ENCODE results near the gene NUDT16.

Gene NUDT16

DNA sequence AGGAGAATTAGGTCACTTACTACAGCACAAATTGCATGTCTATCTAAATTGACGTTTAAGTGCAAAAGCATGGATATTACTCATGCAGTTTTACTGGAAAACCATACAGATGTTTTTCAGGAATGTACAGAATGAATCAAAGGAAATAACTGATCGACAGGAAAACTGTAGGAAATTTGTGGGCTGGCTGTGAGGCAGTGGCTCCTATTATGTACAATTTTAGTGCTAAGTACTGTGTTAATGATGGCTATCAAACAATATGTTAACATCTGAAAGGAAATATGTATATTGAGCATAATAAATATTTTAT, 6.9 kb downstream of the NUDT16 start:
- peaks cover 14% of the 10 kb centered on the region for H3K36me3 ChIP-seq (ENCODE audit: insufficient read depth, low read length)
- no peak overlapping the region for H3K4me3 ChIP-seq (ENCODE audit: low read depth in 1 of 2, low read length in 2 of 2)
- H3K9me3 ChIP-seq (ENCODE audit: low read length): no peaks in the 10 kb centered on the region
- no peaks in the 10 kb centered on the region for H3K27me3 ChIP-seq (ENCODE audit: control insufficient read depth in 1 of 2, insufficient read depth in 2 of 2, low read length in 2 of 2)
- no peak overlapping the region for H3K9ac ChIP-seq (ENCODE audit: low read length)
- peaks cover 5% of the 10 kb centered on the region for H3K4me1 ChIP-seq (ENCODE audit: insufficient read depth, low read length)
- H3K27ac ChIP-seq (ENCODE audit: low read depth, low read length): no peak overlapping the region

DNA sequence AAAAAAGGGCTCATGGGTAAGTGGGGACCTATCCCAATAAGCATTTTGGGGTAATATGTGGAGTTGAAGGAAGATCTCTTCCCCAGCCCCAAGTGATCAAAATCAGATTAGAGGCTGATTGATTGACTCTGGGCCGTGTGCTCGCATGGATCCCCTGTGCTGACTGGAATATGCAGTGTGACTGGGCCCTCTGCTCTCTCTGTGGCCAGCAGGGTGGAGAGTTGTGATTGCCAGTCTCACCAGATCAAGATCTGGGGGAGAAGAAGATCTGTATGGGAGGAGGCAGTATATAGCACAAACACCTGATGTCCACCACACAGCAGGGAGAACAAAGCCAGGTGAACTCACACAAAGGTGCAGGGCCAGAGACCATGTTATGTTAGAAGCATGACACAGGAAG, 8.8 kb downstream of the NUDT16 start:
- H3K9me3 ChIP-seq (ENCODE audit: low read length): no peaks in the 10 kb centered on the region
- H3K9ac ChIP-seq (ENCODE audit: low read length): no peak overlapping the region
- H3K4me1 ChIP-seq (ENCODE audit: insufficient read depth, low read length): peaks cover 5% of the 10 kb centered on the region
- H3K36me3 ChIP-seq (ENCODE audit: insufficient read depth, low read length): no peaks in the 10 kb centered on the region
- H3K4me3 ChIP-seq (ENCODE audit: low read depth in 1 of 2, low read length in 2 of 2): no peak overlapping the region
- no peaks in the 10 kb centered on the region for H3K27me3 ChIP-seq (ENCODE audit: control insufficient read depth in 1 of 2, insufficient read depth in 2 of 2, low read length in 2 of 2)
- H3K27ac ChIP-seq (ENCODE audit: low read depth, low read length): no peak overlapping the region

GRCh38 chr3:131393051-131393450, 11.5 kb downstream of the NUDT16 start:
- Histone ChIP-seq H3K36me3 (ENCODE audit: insufficient read depth, low read length) (no peaks in the 10 kb centered on the region), H3K4me3 (ENCODE audit: low read depth in 1 of 2, low read length in 2 of 2) (no peak overlapping the region), H3K9ac (ENCODE audit: low read length) (no peak overlapping the region), H3K27me3 (ENCODE audit: control insufficient read depth in 1 of 2, insufficient read depth in 2 of 2, low read length in 2 of 2) (no peaks in the 10 kb centered on the region), H3K4me1 (ENCODE audit: insufficient read depth, low read length) (no peaks in the 10 kb centered on the region), H3K9me3 (ENCODE audit: low read length) (no peaks in the 10 kb centered on the region), H3K27ac (ENCODE audit: low read depth, low read length) (no peak overlapping the region)

DNA sequence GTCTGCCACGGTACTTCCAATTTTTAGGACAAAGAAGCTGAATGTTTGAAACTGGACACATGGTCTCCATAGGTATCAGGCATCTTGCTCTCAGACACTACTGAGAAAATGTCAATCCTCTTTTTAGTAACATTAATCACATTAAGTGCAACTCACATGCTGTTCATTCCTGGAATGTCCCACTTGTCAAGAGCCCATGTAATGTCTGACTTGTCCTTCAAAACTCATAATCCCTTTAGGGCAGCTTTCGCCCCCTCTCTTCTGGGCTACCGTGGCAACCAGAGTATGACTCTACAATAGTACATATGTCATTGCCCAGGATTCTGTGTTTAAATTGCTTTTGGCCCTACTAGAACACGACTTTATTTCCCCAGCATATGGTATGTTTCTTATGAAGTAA, 12.3 kb downstream of the NUDT16 start:
- Histone ChIP-seq H3K4me3 (ENCODE audit: low read depth in 1 of 2, low read length in 2 of 2) (no peak overlapping the region), H3K27ac (ENCODE audit: low read depth, low read length) (no peak overlapping the region), H3K27me3 (ENCODE audit: control insufficient read depth in 1 of 2, insufficient read depth in 2 of 2, low read length in 2 of 2) (no peaks in the 10 kb centered on the region), H3K9me3 (ENCODE audit: low read length) (no peaks in the 10 kb centered on the region), H3K4me1 (ENCODE audit: insufficient read depth, low read length) (no peaks in the 10 kb centered on the region), H3K36me3 (ENCODE audit: insufficient read depth, low read length) (no peaks in the 10 kb centered on the region), H3K9ac (ENCODE audit: low read length) (no peak overlapping the region)

- Histone ChIP-seq H3K27ac (ENCODE audit: low read depth, low read length) (no peak overlapping the region), H3K36me3 (ENCODE audit: insufficient read depth, low read length) (no peaks in the 10 kb centered on the region), H3K4me1 (ENCODE audit: insufficient read depth, low read length) (no peaks in the 10 kb centered on the region), H3K27me3 (ENCODE audit: control insufficient read depth in 1 of 2, insufficient read depth in 2 of 2, low read length in 2 of 2) (no peaks in the 10 kb centered on the region), H3K9ac (ENCODE audit: low read length) (no peak overlapping the region), H3K4me3 (ENCODE audit: low read depth in 1 of 2, low read length in 2 of 2) (no peak overlapping the region), H3K9me3 (ENCODE audit: low read length) (no peaks in the 10 kb centered on the region)
Measured at GRCh38 chr3:131394400-131394799, 12.8 kb downstream of the NUDT16 start.

GRCh38 chr3:131396170-131396569, 14.6 kb downstream of the NUDT16 start:
- Histone ChIP-seq H3K27ac (ENCODE audit: low read depth, low read length) (no peak overlapping the region), H3K4me1 (ENCODE audit: insufficient read depth, low read length) (no peaks in the 10 kb centered on the region), H3K9me3 (ENCODE audit: low read length) (no peaks in the 10 kb centered on the region), H3K9ac (ENCODE audit: low read length) (no peak overlapping the region), H3K27me3 (ENCODE audit: control insufficient read depth in 1 of 2, insufficient read depth in 2 of 2, low read length in 2 of 2) (no peaks in the 10 kb centered on the region), H3K36me3 (ENCODE audit: insufficient read depth, low read length) (no peaks in the 10 kb centered on the region), H3K4me3 (ENCODE audit: low read depth in 1 of 2, low read length in 2 of 2) (no peak overlapping the region)

DNA sequence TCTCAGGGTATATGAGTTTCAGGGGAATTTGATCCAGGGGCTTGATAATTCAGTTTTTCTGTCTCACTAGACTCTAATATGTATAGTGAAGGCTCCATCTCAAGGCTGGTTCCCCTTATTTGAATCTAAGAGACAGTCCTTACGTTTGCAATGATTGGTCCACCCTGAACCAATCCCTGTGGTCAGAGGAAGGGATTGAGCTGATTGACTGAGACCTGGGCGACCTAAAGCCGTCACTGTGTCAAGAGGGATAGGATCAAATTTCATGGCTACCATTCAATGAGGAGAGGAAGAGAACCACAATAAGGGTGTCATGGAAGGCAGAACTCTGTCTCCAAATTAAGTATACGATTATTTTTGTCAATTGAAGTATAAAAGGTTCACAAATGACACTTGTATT, 16.3 kb downstream of the NUDT16 start:
- H3K27me3 ChIP-seq (ENCODE audit: control insufficient read depth in 1 of 2, insufficient read depth in 2 of 2, low read length in 2 of 2): no peaks in the 10 kb centered on the region
- H3K4me1 ChIP-seq (ENCODE audit: insufficient read depth, low read length): no peaks in the 10 kb centered on the region
- H3K36me3 ChIP-seq (ENCODE audit: insufficient read depth, low read length): no peaks in the 10 kb centered on the region
- no peaks in the 10 kb centered on the region for H3K9me3 ChIP-seq (ENCODE audit: low read length)
- H3K27ac ChIP-seq (ENCODE audit: low read depth, low read length): no peak overlapping the region
- H3K4me3 ChIP-seq (ENCODE audit: low read depth in 1 of 2, low read length in 2 of 2): no peak overlapping the region
- H3K9ac ChIP-seq (ENCODE audit: low read length): no peak overlapping the region

DNA sequence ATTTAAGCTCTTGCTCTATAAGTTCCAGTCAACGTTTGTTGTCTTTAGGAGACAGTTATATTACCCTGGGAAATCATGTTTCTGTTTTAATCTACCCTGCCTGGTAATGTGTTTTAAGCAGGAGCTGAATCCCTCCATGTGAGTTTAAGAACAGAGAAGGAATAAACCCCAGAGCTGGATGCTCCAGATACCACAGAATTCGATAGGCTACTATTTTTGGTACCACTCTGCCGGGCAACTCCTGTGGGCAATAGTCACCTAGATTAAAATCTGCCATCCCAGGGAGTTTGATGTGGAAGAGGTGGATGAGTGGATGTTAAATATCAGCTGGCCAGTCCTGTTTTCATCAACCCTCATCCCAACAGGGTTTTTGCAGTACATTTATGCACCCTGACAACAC, 20.4 kb downstream of the NUDT16 start:
- no peak overlapping the region for H3K9ac ChIP-seq (ENCODE audit: low read length)
- no peak overlapping the region for H3K27ac ChIP-seq (ENCODE audit: low read depth, low read length)
- no peaks in the 10 kb centered on the region for H3K9me3 ChIP-seq (ENCODE audit: low read length)
- no peak overlapping the region for H3K4me3 ChIP-seq (ENCODE audit: low read depth in 1 of 2, low read length in 2 of 2)
- no peaks in the 10 kb centered on the region for H3K27me3 ChIP-seq (ENCODE audit: control insufficient read depth in 1 of 2, insufficient read depth in 2 of 2, low read length in 2 of 2)
- no peaks in the 10 kb centered on the region for H3K4me1 ChIP-seq (ENCODE audit: insufficient read depth, low read length)
- no peaks in the 10 kb centered on the region for H3K36me3 ChIP-seq (ENCODE audit: insufficient read depth, low read length)

- H3K27ac ChIP-seq (ENCODE audit: low read depth, low read length): no peak overlapping the region
- H3K4me1 ChIP-seq (ENCODE audit: insufficient read depth, low read length): no peaks in the 10 kb centered on the region
- no peak overlapping the region for H3K4me3 ChIP-seq (ENCODE audit: low read depth in 1 of 2, low read length in 2 of 2)
- H3K9me3 ChIP-seq (ENCODE audit: low read length): no peaks in the 10 kb centered on the region
- H3K27me3 ChIP-seq (ENCODE audit: control insufficient read depth in 1 of 2, insufficient read depth in 2 of 2, low read length in 2 of 2): no peaks in the 10 kb centered on the region
- H3K36me3 ChIP-seq (ENCODE audit: insufficient read depth, low read length): no peaks in the 10 kb centered on the region
- H3K9ac ChIP-seq (ENCODE audit: low read length): no peak overlapping the region
Measured at GRCh38 chr3:131402391-131403039, 20.9 kb downstream of the NUDT16 start.

- Histone ChIP-seq H3K4me1 (ENCODE audit: insufficient read depth, low read length) (no peaks in the 10 kb centered on the region), H3K9me3 (ENCODE audit: low read length) (no peaks in the 10 kb centered on the region), H3K36me3 (ENCODE audit: insufficient read depth, low read length) (no peaks in the 10 kb centered on the region), H3K27me3 (ENCODE audit: control insufficient read depth in 1 of 2, insufficient read depth in 2 of 2, low read length in 2 of 2) (no peaks in the 10 kb centered on the region), H3K4me3 (ENCODE audit: low read depth in 1 of 2, low read length in 2 of 2) (no peak overlapping the region), H3K9ac (ENCODE audit: low read length) (no peak overlapping the region), H3K27ac (ENCODE audit: low read depth, low read length) (no peak overlapping the region)
Measured at GRCh38 chr3:131403216-131403895, 21.8 kb downstream of the NUDT16 start.

- Histone ChIP-seq H3K4me3 (ENCODE audit: low read depth in 1 of 2, low read length in 2 of 2) (no peak overlapping the region), H3K27ac (ENCODE audit: low read depth, low read length) (no peak overlapping the region), H3K9me3 (ENCODE audit: low read length) (no peaks in the 10 kb centered on the region), H3K9ac (ENCODE audit: low read length) (no peak overlapping the region), H3K4me1 (ENCODE audit: insufficient read depth, low read length) (no peaks in the 10 kb centered on the region), H3K27me3 (ENCODE audit: control insufficient read depth in 1 of 2, insufficient read depth in 2 of 2, low read length in 2 of 2) (no peaks in the 10 kb centered on the region), H3K36me3 (ENCODE audit: insufficient read depth, low read length) (no peaks in the 10 kb centered on the region)
Measured at GRCh38 chr3:131405411-131405810, 23.8 kb downstream of the NUDT16 start.

DNA sequence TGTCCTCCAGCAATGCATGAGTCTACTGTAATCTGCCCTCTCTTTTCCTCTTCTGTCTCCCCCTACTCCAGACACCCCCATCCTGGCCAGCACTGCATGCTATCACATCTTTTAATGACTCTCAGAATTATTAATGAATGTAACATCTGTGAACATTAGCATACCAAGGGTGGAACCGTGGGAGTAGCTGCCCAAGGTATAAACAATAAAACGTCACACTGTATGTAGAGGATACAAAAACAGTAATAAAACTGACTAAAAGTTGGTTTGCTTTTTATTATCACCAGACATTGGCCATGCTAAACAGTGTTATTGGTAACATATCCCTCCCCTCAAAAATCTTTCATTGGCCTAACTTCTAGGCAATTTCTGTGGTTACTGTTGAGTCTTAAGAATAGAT, 24.7 kb downstream of the NUDT16 start:
- H3K9ac ChIP-seq (ENCODE audit: low read length): no peak overlapping the region
- no peak overlapping the region for H3K4me3 ChIP-seq (ENCODE audit: low read depth in 1 of 2, low read length in 2 of 2)
- H3K9me3 ChIP-seq (ENCODE audit: low read length): no peaks in the 10 kb centered on the region

More for the DNA sequence above, 24.7 kb downstream of the NUDT16 start:
- H3K27ac ChIP-seq (ENCODE audit: low read depth, low read length): no peak overlapping the region
- no peaks in the 10 kb centered on the region for H3K4me1 ChIP-seq (ENCODE audit: insufficient read depth, low read length)
- H3K27me3 ChIP-seq (ENCODE audit: control insufficient read depth in 1 of 2, insufficient read depth in 2 of 2, low read length in 2 of 2): no peaks in the 10 kb centered on the region
- no peaks in the 10 kb centered on the region for H3K36me3 ChIP-seq (ENCODE audit: insufficient read depth, low read length)

Data from muscle layer of colon (tissue), 2 donors.